K562 (cell line): Measurements from ENCODE around the gene SPINT2.

Source experiments
- FOXM1 ChIP-seq, 2 experiments: fragments of 450-650 bp in 1 of 2; sonication (generic) in 1 of 2; formaldehyde crosslinking in 1 of 2; IDR thresholded peaks; 2 replicates each; pipeline versions ENCODE4 v1.6.1 to v1.9.0; 2017 to 2022; ENCODE audit warnings: low read depth in 2 of 2, mild to moderate bottlenecking in 2 of 2, missing genetic modification reagents in 1 of 2, moderate library complexity in 1 of 2
- TF ChIP-seq, protein P1 (sequence below), 2 experiments: fragments of 450-650 bp; formaldehyde crosslinking in 1 of 2; IDR thresholded peaks; 2 replicates each; pipeline versions ENCODE4 v1.4.0 to v1.6.1; 2014 to 2020; ENCODE audit warnings: mild to moderate bottlenecking in 2 of 2, borderline replicate concordance in 1 of 2, low read depth in 1 of 2
- TF ChIP-seq, protein P2 (sequence below), 3 experiments: IDR thresholded peaks in 2 of 3; conservative IDR thresholded peaks in 1 of 3; 2 replicates each; pipeline ENCODE4 v1.5.1; 2011 to 2012; ENCODE audit warnings: low read length in 3 of 3, mild to moderate bottlenecking in 3 of 3, control low read depth in 2 of 3, improper control_type of control experiment in 1 of 3, inconsistent platforms in 1 of 3, low read depth in 1 of 3, mixed read lengths in 1 of 3, moderate library complexity in 1 of 3; ENCODE audit not compliant: insufficient read depth in 2 of 3
- TF ChIP-seq, protein P3 (sequence below): sonication (generic); formaldehyde crosslinking; IDR thresholded peaks from 2 replicates; pipeline ENCODE4 v1.5.0; 2020; ENCODE audit warnings: missing genetic modification reagents

DNA sequence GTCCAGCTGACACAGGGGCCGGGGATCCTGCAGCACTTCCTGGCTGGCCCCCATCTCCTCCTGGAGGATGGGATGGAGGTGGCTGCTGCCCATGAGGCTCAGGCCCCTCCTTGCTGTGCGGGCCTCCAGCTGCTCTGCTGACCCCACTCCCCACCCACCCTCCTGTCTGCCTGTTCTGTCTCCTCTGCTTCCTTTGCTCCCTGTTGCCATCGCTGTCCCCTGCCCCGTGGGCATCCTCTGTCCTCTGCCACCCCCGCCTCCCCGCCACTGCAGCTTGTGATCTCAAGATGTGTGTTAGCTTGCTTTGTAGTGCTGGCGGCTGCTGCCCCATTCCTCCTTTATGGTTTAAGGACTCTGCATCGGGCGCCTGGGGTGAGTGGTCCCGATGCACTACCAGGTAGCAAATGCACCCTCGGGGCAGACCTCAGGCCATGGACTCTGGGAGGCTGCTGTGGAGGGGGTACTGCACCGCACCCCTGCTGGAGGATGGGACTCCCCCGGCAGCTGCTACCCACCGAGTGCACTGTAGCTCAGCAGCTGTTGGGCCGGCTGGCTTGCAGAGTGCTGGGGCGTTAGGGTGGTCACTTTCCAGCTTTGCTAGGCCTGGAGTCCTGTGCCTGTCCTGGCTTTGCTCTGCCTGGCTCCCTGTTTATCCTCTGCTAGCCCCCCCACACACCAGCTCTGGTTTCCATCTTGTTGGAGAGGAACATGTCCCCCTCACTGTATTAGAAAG is 23.9 kb downstream of the SPINT2 start:
- TF ChIP-seq, protein P1, sequence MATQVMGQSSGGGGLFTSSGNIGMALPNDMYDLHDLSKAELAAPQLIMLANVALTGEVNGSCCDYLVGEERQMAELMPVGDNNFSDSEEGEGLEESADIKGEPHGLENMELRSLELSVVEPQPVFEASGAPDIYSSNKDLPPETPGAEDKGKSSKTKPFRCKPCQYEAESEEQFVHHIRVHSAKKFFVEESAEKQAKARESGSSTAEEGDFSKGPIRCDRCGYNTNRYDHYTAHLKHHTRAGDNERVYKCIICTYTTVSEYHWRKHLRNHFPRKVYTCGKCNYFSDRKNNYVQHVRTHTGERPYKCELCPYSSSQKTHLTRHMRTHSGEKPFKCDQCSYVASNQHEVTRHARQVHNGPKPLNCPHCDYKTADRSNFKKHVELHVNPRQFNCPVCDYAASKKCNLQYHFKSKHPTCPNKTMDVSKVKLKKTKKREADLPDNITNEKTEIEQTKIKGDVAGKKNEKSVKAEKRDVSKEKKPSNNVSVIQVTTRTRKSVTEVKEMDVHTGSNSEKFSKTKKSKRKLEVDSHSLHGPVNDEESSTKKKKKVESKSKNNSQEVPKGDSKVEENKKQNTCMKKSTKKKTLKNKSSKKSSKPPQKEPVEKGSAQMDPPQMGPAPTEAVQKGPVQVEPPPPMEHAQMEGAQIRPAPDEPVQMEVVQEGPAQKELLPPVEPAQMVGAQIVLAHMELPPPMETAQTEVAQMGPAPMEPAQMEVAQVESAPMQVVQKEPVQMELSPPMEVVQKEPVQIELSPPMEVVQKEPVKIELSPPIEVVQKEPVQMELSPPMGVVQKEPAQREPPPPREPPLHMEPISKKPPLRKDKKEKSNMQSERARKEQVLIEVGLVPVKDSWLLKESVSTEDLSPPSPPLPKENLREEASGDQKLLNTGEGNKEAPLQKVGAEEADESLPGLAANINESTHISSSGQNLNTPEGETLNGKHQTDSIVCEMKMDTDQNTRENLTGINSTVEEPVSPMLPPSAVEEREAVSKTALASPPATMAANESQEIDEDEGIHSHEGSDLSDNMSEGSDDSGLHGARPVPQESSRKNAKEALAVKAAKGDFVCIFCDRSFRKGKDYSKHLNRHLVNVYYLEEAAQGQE (IDR thresholded peaks at IDR 0.05; ENCODE audit: borderline replicate concordance) = no peak
- TF ChIP-seq, protein P1 (CRISPR knock-in tag; IDR thresholded peaks at IDR 0.05; ENCODE audit: low read depth) = no peak
- TF ChIP-seq, protein P2, sequence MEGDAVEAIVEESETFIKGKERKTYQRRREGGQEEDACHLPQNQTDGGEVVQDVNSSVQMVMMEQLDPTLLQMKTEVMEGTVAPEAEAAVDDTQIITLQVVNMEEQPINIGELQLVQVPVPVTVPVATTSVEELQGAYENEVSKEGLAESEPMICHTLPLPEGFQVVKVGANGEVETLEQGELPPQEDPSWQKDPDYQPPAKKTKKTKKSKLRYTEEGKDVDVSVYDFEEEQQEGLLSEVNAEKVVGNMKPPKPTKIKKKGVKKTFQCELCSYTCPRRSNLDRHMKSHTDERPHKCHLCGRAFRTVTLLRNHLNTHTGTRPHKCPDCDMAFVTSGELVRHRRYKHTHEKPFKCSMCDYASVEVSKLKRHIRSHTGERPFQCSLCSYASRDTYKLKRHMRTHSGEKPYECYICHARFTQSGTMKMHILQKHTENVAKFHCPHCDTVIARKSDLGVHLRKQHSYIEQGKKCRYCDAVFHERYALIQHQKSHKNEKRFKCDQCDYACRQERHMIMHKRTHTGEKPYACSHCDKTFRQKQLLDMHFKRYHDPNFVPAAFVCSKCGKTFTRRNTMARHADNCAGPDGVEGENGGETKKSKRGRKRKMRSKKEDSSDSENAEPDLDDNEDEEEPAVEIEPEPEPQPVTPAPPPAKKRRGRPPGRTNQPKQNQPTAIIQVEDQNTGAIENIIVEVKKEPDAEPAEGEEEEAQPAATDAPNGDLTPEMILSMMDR (IDR thresholded peaks at IDR 0.05 in 2 of 3, conservative IDR thresholded peaks at IDR 0.05 in 1 of 3; ENCODE audit: insufficient read depth in 2 of 3, low read depth in 1 of 3, low read length in 3 of 3) = no peak
- TF ChIP-seq, protein P3, sequence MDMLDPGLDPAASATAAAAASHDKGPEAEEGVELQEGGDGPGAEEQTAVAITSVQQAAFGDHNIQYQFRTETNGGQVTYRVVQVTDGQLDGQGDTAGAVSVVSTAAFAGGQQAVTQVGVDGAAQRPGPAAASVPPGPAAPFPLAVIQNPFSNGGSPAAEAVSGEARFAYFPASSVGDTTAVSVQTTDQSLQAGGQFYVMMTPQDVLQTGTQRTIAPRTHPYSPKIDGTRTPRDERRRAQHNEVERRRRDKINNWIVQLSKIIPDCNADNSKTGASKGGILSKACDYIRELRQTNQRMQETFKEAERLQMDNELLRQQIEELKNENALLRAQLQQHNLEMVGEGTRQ (CRISPR knock-in tag) = no peak
- no peak for TF ChIP-seq FOXM1 (IDR thresholded peaks at IDR 0.05; ENCODE audit: low read depth)
- no peak for TF ChIP-seq FOXM1 (CRISPR knock-in tag; IDR thresholded peaks at IDR 0.05; ENCODE audit: low read depth)
